ENCODE measurements around the gene SUGP1.
A peak's percentile ranks its signal among the peaks of the same experiment; 100 is the strongest.

SUGP1 gene

GRCh38 chr19:19268453-19269385 lies 51.6 kb downstream of the SUGP1 start:
- H3K4me2 ChIP-seq, result peak overlapping the region in 4 of 11 experiments; percentile 15 to 54 (median 42); a peak in 5 of 22 replicates
- H3K27me3 ChIP-seq, result peaks cover under 1 to 11% (median 7%) of the 10 kb centered on the region in 11 experiments; a peak in 18 of 22 replicates
- no peaks in the 10 kb centered on the region for H3K36me3 ChIP-seq
- no peaks in the 10 kb centered on the region for H3K9me3 ChIP-seq (replicated peaks in 1 of 11)
- H3K4me3 ChIP-seq, result no peak overlapping the region
- H3K4me1 ChIP-seq, result peaks cover 0 to 12% (median 4%) of the 10 kb centered on the region in 10 experiments; a peak in 7 of 20 replicates
- H4K20me1 ChIP-seq, result no peaks in the 10 kb centered on the region; a peak in 2 of 22 replicates
- no peak for TF ChIP-seq Cebpa-rat (IDR thresholded peaks at IDR 0.05)
- no peak overlapping the region for H3K27ac ChIP-seq
- no peak overlapping the region for H3K9ac ChIP-seq

- no peaks in the 10 kb centered on the region; a peak in 2 of 22 replicates for H4K20me1 ChIP-seq
- no peak overlapping the region for H3K4me3 ChIP-seq
- no peak for TF ChIP-seq Cebpa-rat (IDR thresholded peaks at IDR 0.05)
- no peak overlapping the region for H3K9ac ChIP-seq
- H3K36me3 ChIP-seq, result no peaks in the 10 kb centered on the region
- no peak overlapping the region for H3K27ac ChIP-seq
- H3K4me2 ChIP-seq, result no peak overlapping the region
- no peaks in the 10 kb centered on the region for H3K9me3 ChIP-seq (replicated peaks in 1 of 11)
- H3K27me3 ChIP-seq, result peaks cover 15 to 25% (median 21%) of the 10 kb centered on the region in 11 experiments
- peaks cover 0 to 16% (median 6%) of the 10 kb centered on the region in 10 experiments; a peak in 12 of 20 replicates for H3K4me1 ChIP-seq
Observed at GRCh38 chr19:19267305-19267704, 53.0 kb downstream of the SUGP1 start.

DNA sequence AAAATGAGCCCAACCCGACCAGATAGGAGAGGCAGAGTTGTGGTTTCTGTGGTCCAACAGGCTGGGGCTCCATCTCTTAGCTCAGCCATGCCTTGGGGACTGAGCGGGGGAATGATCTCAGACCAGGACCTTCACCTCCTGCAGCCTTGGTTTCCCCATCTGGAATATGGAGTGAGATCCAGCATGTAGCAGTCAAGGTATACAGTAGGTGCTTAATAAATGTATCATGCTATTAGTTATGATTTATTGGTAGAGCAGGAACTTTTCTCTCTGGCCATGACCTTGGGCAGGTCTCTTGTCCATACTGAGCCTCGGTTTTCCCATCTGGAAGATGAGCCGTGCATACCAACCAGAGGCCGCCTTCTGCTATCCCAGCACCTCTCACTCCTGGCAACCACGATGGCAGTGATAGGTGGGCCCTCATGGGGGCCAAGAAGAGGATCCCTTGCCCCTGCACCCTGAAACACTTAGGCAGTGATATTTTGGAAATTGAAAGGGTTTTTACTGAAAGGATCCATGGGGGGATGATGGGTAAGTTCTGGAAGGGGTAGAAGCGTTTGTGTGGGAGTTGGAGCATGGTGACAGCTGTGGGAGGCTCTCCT lies 56.3 kb downstream of the SUGP1 start:
- Histone ChIP-seq H3K4me1 (peaks cover 0 to 30% (median 18%) of the 10 kb centered on the region in 10 experiments; a peak in 19 of 20 replicates), H4K20me1 (no peaks in the 10 kb centered on the region; a peak in 1 of 22 replicates), H3K4me3 (no peak overlapping the region), H3K9ac (no peak overlapping the region), H3K9me3 (replicated peaks in 1 of 11) (peaks cover 0 to 17% (median 14%) of the 10 kb centered on the region in 11 experiments; a peak in 19 of 22 replicates), H3K27ac (no peak overlapping the region), H3K4me2 (no peak overlapping the region), H3K36me3 (no peaks in the 10 kb centered on the region), H3K27me3 (peaks cover 20 to 48% (median 41%) of the 10 kb centered on the region in 11 experiments)
- TF ChIP-seq Cebpa-rat (IDR thresholded peaks at IDR 0.05), result no peak

- Histone ChIP-seq H3K4me2 (peak overlapping the region in 10 of 11 experiments; percentile 26 to 97 (median 88); a peak in 16 of 22 replicates), H3K27me3 (peaks cover 20 to 48% (median 41%) of the 10 kb centered on the region in 11 experiments), H3K9ac (peak overlapping the region in 4 of 11 experiments; percentile 8 to 78 (median 47); a peak in 4 of 22 replicates), H3K27ac (peak overlapping the region in 3 of 11 experiments; percentile 25 to 87 (median 25); a peak in 3 of 22 replicates), H3K36me3 (no peaks in the 10 kb centered on the region), H3K4me3 (peak overlapping the region in 5 of 10 experiments; percentile 40 to 63 (median 49); a peak in 6 of 20 replicates), H4K20me1 (no peaks in the 10 kb centered on the region), H3K4me1 (peaks cover 0 to 30% (median 18%) of the 10 kb centered on the region in 10 experiments; a peak in 19 of 20 replicates), H3K9me3 (replicated peaks in 1 of 11) (peaks cover 0 to 21% (median 14%) of the 10 kb centered on the region in 11 experiments; a peak in 19 of 22 replicates)
- TF ChIP-seq Cebpa-rat (IDR thresholded peaks at IDR 0.05), result no peak
Observed at GRCh38 chr19:19262190-19263057, 57.9 kb downstream of the SUGP1 start.

DNA sequence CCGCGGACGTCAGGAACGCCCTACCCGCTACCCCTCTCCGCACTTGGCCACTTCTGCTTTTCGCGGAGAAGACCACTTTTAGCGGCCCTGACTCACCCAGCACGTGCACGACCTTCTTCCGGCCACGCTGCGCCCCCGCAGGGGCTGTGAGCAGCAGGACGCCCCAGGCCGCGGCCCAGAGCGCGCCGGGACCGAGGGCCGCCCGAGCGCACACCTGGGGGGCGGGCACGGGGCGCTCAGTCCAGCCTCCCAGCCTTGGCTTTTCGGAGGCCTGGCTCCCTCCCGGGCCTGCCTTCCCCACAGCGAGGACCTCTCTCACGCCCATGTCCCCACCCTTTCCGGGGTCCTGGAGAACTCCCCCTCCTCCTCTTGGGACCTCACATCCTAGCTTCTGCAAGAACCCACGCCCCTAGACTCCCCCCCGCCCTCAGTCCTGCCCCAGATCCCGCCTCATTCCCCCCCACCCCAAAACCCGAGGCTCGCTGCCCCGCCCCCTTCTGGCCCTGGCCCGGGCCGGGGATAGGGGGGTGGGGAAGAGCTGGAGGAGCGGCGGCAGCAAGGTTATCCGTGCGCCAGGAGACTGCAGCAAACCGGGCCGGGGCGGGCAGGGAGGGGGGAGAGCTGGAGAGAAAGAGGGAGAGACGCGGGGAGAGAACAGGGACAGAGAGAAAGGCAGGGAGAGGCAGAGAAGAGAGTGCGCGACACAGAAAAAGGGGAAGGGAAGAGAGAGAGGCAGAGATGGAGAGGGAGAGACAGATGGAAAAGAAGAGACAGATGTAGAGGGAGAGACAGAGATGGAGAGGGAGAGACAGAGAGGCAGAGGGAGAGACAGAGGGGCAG lies 58.7 kb downstream of the SUGP1 start:
- peaks cover 0 to 21% (median 14%) of the 10 kb centered on the region in 11 experiments; a peak in 19 of 22 replicates for H3K9me3 ChIP-seq (replicated peaks in 1 of 11)
- no peak for TF ChIP-seq Cebpa-rat (IDR thresholded peaks at IDR 0.05)
- no peaks in the 10 kb centered on the region for H4K20me1 ChIP-seq
- peak overlapping the region; percentile 56 to 87 (median 72); a peak in 21 of 22 replicates for H3K27ac ChIP-seq
- no peaks in the 10 kb centered on the region for H3K36me3 ChIP-seq
- peak overlapping the region; percentile 66 to 97 (median 89) for H3K4me2 ChIP-seq
- peaks cover 20 to 48% (median 41%) of the 10 kb centered on the region in 11 experiments for H3K27me3 ChIP-seq
- H3K4me3 ChIP-seq, result peak overlapping the region in 9 of 10 experiments; percentile 32 to 63 (median 47); a peak in 15 of 20 replicates
- peaks cover 0 to 30% (median 18%) of the 10 kb centered on the region in 10 experiments; a peak in 19 of 20 replicates for H3K4me1 ChIP-seq
- peak overlapping the region; percentile 62 to 78 (median 72); a peak in 21 of 22 replicates for H3K9ac ChIP-seq

DNA sequence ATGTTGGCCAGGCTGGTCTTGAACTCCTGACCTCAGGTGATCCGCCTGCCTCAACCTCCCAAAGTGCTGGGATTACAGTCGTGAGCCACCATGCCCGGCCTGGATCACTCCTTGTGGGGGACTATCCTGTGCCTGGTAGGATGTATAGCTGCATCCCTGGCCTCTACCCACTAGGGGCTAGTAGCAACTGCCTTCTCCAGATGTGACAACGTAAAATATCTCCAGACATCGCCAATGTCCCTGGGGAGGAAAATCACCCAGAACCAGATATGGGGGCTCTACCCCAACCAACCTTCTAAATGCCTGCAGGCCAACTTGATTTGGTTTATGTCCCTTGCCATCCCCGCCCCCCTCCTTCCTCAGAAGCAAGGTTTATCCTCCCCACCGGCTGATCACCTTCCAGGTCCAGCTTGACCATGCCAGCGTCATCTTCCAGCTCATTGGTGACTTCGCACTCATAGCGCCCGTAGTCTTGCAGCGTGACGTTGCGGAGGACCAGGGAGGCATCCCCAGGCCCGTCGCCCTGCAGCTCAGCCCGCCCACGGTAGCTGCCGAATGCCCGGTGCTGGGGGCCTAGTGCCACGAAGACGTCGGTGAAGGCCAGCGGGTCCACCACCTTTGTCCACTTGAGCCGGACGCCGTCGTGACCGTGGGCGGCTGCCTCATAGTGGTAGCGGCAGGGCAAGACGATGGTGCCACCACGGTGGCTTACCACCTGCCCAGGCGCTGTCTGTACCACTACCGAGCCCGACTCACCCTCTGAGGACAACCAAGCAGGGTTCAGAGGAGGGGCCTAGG lies 59.7 kb downstream of the SUGP1 start:
- peak overlapping the region; percentile 66 to 97 (median 89) for H3K4me2 ChIP-seq

More for the DNA sequence above, 59.7 kb downstream of the SUGP1 start:
- peaks cover 20 to 48% (median 41%) of the 10 kb centered on the region in 11 experiments for H3K27me3 ChIP-seq
- peaks cover 0 to 21% (median 14%) of the 10 kb centered on the region in 11 experiments; a peak in 19 of 22 replicates for H3K9me3 ChIP-seq (replicated peaks in 1 of 11)
- no peaks in the 10 kb centered on the region for H3K36me3 ChIP-seq
- peak overlapping the region in 5 of 10 experiments; percentile 32 to 63 (median 50); a peak in 6 of 20 replicates for H3K4me3 ChIP-seq
- peaks cover 0 to 30% (median 18%) of the 10 kb centered on the region in 10 experiments; a peak in 19 of 20 replicates for H3K4me1 ChIP-seq
- peak overlapping the region in 8 of 11 experiments; percentile 64 to 78 (median 70); a peak in 13 of 22 replicates for H3K9ac ChIP-seq
- H4K20me1 ChIP-seq, result no peaks in the 10 kb centered on the region
- H3K27ac ChIP-seq, result peak overlapping the region in 10 of 11 experiments; percentile 56 to 87 (median 74); a peak in 16 of 22 replicates
- no peak for TF ChIP-seq Cebpa-rat (IDR thresholded peaks at IDR 0.05)
